HepG2 (cell line): Measurements from ENCODE around the gene PLEKHG2. TPM values are rescaled to one million over a fixed set of nuclear protein-coding genes. Genes with fewer than 3 reads are reported as not detected.
A peak's percentile ranks its signal among the peaks of the same experiment; 100 is the strongest.

ENCODE experiments used
- FOXK2 ChIP-seq: fragments of 450-650 bp; IDR thresholded peaks from 2 replicates; pipeline ENCODE4 v1.6.1; 2016
- FOXP1 ChIP-seq, 2 experiments: fragments of 450-650 bp in 1 of 2; IDR thresholded peaks; 2 replicates each; pipeline ENCODE4 v1.6.1; 2017 to 2018; ENCODE audit warnings: antibody characterized with exemption in 1 of 2
- HNRNPH1 ChIP-seq: fragments of 200-400 bp; formaldehyde crosslinking; optimal IDR thresholded peaks from 2 replicates; pipeline ENCODE3; 2017; ENCODE audit warnings: mild to moderate bottlenecking, low read depth, low read length
- HNRNPL ChIP-seq: fragments of 200-400 bp; formaldehyde crosslinking; IDR thresholded peaks from 2 replicates; pipeline ENCODE4 v1.6.1; 2017; ENCODE audit warnings: mild to moderate bottlenecking, low read depth, low read length
- MAX ChIP-seq: IDR thresholded peaks from 2 replicates; pipeline ENCODE4 v1.6.1; 2012; ENCODE audit warnings: inconsistent platforms
- MEIS1 ChIP-seq: sonication (generic); formaldehyde crosslinking; IDR thresholded peaks from 2 replicates; pipeline ENCODE4 v1.9.0; 2021; ENCODE audit warnings: mild to moderate bottlenecking, missing genetic modification reagents, moderate library complexity, borderline replicate concordance
- MIXL1 ChIP-seq: IDR thresholded peaks from 2 replicates; pipeline ENCODE4 v1.6.1; 2016
- RNF219 ChIP-seq: sonication (generic); formaldehyde crosslinking; IDR thresholded peaks from 2 replicates; pipeline ENCODE4 v1.5.0; 2020; ENCODE audit warnings: mild to moderate bottlenecking, missing genetic modification reagents
- ZBTB8A ChIP-seq: sonication (generic); formaldehyde crosslinking; IDR thresholded peaks from 2 replicates; pipeline ENCODE4 v1.4.0; 2020; ENCODE audit warnings: mild to moderate bottlenecking, low read depth, missing genetic modification reagents, borderline replicate concordance
- ZC3H4 ChIP-seq: sonication (generic); formaldehyde crosslinking; IDR thresholded peaks from 2 replicates; pipeline ENCODE4 v1.4.0; 2020; ENCODE audit warnings: missing genetic modification reagents, borderline replicate concordance
- ZFP36L1 ChIP-seq: sonication (generic); formaldehyde crosslinking; IDR thresholded peaks from 2 replicates; pipeline ENCODE4 v1.8.0; 2022; ENCODE audit warnings: mild to moderate bottlenecking, missing genetic modification reagents, moderate library complexity
- polyA plus RNA-seq, 8 experiments: library from polyadenylated mRNA; depleted of rRNA in 3 of 8; stranded (reverse) in 7 of 8; unstranded in 1 of 8; fragments of >200 nt; fragmentation: Illumina TruSeq in 4 of 8; extraction: Trizol in 4 of 8; gene quantifications; 2 replicates each; pipeline versions ENCODE4 v1.2.1 to v1.2.3, GENCODE V29; 2011 to 2016; ENCODE audit warnings: low read depth in 4 of 8, missing spikeins in 1 of 8, mixed read lengths in 1 of 8; ENCODE audit not compliant: insufficient read depth in 1 of 8
- total RNA-seq, 5 experiments: library from RNA; depleted of rRNA; stranded (reverse); fragments of >200 nt; fragmentation: Illumina TruSeq; extraction: Trizol; gene quantifications; 2 replicates each; pipeline ENCODE4 v1.2.3, GENCODE V29; 2016; ENCODE audit warnings: low read depth in 1 of 5

PLEKHG2 gene
- total and polyA plus RNA-seq, 2 of the 13 experiments (the other 11 are each of a cell fraction or from before 2014, with no cell fraction given), result 3.6 to 6.8 TPM

GRCh38 chr19:39428283-39429112 lies 16.0 kb downstream of the PLEKHG2 start (continued):
- no peak for TF ChIP-seq ZC3H4
- 0 out of 2 replicates have a peak, but pooled peaks have one; percentile 5 for TF ChIP-seq MEIS1 (CRISPR knock-in tag)
- no peak for TF ChIP-seq ZFP36L1 (CRISPR knock-in tag)
- no peak for TF ChIP-seq FOXK2
- no peak for TF ChIP-seq HNRNPH1
- 0 out of 2 replicates have a peak, but pooled peaks have one; percentile 40 for TF ChIP-seq RNF219 (CRISPR knock-in tag)
- TF ChIP-seq HNRNPL, result no peak
- peak; percentile 61; the same call in 1 of the 2 replicates for TF ChIP-seq MIXL1
- no peak for TF ChIP-seq FOXP1 (IDR thresholded peaks at IDR 0.05)
- TF ChIP-seq FOXP1 (CRISPR knock-in tag; IDR thresholded peaks at IDR 0.05), result 0 out of 2 replicates have a peak, but pooled peaks have one; percentile 7
- TF ChIP-seq ZBTB8A (CRISPR knock-in tag), result no peak
- TF ChIP-seq MAX, result no peak
- TF ChIP-seq, all 625 proteins: peak for 95
